B cell (primary cell): Measurements from ENCODE around the gene CTTN.

ENCODE experiments used
- EZH2 ChIP-seq: IDR thresholded peaks from 2 replicates; pipeline ENCODE4 v1.6.1; 2012; ENCODE audit warnings: borderline replicate concordance, low read depth, mild to moderate bottlenecking, moderate library complexity, low read length; ENCODE audit not compliant: insufficient read depth, poor library complexity, severe bottlenecking
- TF ChIP-seq, protein P1 (sequence below): fragments of 200-600 bp; IDR thresholded peaks from one replicate; pipeline ENCODE4 v1.8.0; 2022; ENCODE audit warnings: antibody characterized with exemption, mild to moderate bottlenecking

DNA sequence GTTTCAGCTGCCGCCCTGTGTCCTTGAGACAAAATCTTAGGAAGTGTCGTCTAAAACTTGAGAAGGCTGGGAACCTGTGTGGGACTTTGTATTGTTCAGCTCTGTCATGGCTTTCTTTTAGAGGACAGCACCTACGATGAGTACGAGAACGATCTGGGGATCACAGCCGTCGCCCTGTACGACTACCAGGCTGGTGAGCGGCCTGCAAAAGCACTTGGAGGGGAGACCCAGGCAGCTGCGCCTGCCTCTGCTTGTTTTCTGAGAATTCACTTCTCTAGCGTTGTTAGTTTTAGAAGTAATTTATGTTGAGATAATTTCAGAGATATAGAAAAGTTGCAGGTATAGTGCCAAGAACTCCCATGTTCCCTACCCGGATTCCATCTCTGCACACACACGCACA is 35.2 kb downstream of the CTTN start:
- TF ChIP-seq, protein P1, sequence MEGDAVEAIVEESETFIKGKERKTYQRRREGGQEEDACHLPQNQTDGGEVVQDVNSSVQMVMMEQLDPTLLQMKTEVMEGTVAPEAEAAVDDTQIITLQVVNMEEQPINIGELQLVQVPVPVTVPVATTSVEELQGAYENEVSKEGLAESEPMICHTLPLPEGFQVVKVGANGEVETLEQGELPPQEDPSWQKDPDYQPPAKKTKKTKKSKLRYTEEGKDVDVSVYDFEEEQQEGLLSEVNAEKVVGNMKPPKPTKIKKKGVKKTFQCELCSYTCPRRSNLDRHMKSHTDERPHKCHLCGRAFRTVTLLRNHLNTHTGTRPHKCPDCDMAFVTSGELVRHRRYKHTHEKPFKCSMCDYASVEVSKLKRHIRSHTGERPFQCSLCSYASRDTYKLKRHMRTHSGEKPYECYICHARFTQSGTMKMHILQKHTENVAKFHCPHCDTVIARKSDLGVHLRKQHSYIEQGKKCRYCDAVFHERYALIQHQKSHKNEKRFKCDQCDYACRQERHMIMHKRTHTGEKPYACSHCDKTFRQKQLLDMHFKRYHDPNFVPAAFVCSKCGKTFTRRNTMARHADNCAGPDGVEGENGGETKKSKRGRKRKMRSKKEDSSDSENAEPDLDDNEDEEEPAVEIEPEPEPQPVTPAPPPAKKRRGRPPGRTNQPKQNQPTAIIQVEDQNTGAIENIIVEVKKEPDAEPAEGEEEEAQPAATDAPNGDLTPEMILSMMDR = no peak
- no peak for TF ChIP-seq EZH2
